ENCODE data around the gene PABPC1L. TPM values are rescaled to one million over a fixed set of nuclear protein-coding genes. Genes with fewer than 3 reads are reported as not detected.

PABPC1L gene
- polyA plus RNA-seq, 2 of the 4 experiments (the other 2 are of a cell fraction): 37.1 to 73.1 TPM

GRCh38 chr20:44970243-44970757 is 60.4 kb downstream of the PABPC1L start:
- Histone ChIP-seq H3K4me3 (no peak overlapping the region), H3K4me1 (peaks cover 33% of the 10 kb centered on the region), H3K27ac (no peak overlapping the region), H3K4me2 (no peak overlapping the region), H3K9me3 (no peaks in the 10 kb centered on the region)
- TF ChIP-seq MAZ (IDR thresholded peaks at IDR 0.05; ENCODE audit: borderline replicate concordance, low read depth, low read length) (no peak), NPAS2 (CRISPR knock-in tag; IDR thresholded peaks at IDR 0.05; ENCODE audit: borderline replicate concordance) (no peak), NR3C1 (IDR thresholded peaks at IDR 0.05) (no peak), CBX8 (IDR thresholded peaks at IDR 0.05) (no peak), RARB (CRISPR knock-in tag; IDR thresholded peaks at IDR 0.05) (no peak), ELK1 (IDR thresholded peaks at IDR 0.05; ENCODE audit: low read depth, low read length) (no peak), JUN (IDR thresholded peaks at IDR 0.05) (no peak), CBX2 (IDR thresholded peaks at IDR 0.05; ENCODE audit: borderline replicate concordance, low read depth) (no peak), RAD21 (conservative IDR thresholded peaks at IDR 0.05 in 1 of 2, IDR thresholded peaks at IDR 0.05 in 1 of 2) (no peak), USF2 (IDR thresholded peaks at IDR 0.05) (no peak), ATOH8 (CRISPR knock-in tag; IDR thresholded peaks at IDR 0.05; ENCODE audit: low read depth) (no peak), EHMT2 (IDR thresholded peaks at IDR 0.05; ENCODE audit: low read depth) (no peak), TP53 (CRISPR knock-in tag; IDR thresholded peaks at IDR 0.05) (no peak), CTCF (IDR thresholded peaks at IDR 0.05) (no peak), HMGXB4 (CRISPR knock-in tag; IDR thresholded peaks at IDR 0.05; ENCODE audit: borderline replicate concordance) (no peak), JUNB (IDR thresholded peaks at IDR 0.05) (no peak), GATA3 (IDR thresholded peaks at IDR 0.05; ENCODE audit: borderline replicate concordance) (no peak), FOSL2 (IDR thresholded peaks at IDR 0.05) (no peak), FOSL2 (CRISPR knock-in tag; IDR thresholded peaks at IDR 0.05) (no peak), HEYL (CRISPR knock-in tag; IDR thresholded peaks at IDR 0.05) (no peak), POLR2AphosphoS2 (conservative IDR thresholded peaks at IDR 0.05; ENCODE audit: low read length) (no peak)
- FAIRE-seq (no peak), ATAC-seq (no peak), DNase-seq (ENCODE audit: low read depth in 1 of 2, low spot score in 1 of 2) (no peak)
- CTCF ChIA-PET: interaction anchor here (0.6 to 1.5 kb wide), 3 partner anchors 9 to 630 kb away, joined by 3 to 5 read pairs (median 3); no protein-coding TSS in a partner anchor
- WGBS (ENCODE audit: missing lambda C conversion rate): 89% methylated on average over 1 of the region's 1 CpG
- POLR2A ChIA-PET: interaction anchor here (0.6 kb wide), 1 partner anchor 985 kb away, joined by 3 read pairs; no protein-coding TSS in a partner anchor

Data from A549 (cell line).